PC-9 (cell line): Measurements from ENCODE around the gene DSC2. TPM values are rescaled to one million over a fixed set of nuclear protein-coding genes. Genes with fewer than 3 reads are reported as not detected.

ENCODE experiments used
- BruUV-seq: library from RNA; stranded (reverse); fragments of 400-500 nt; replicated peaks from 2 replicates; lab custom pipeline; 2021; lab: Mats Ljungman, UMichigan
- CTCF ChIA-PET: fragments of 300-600 bp; sonication (Branson Sonifier 250); formaldehyde crosslinking; loops from one replicate; lab custom pipeline; 2022; ENCODE audit warnings: antibody characterized with exemption; lab: Charles Lee
- POLR2A ChIA-PET: fragments of 300-600 bp; sonication (Branson Sonifier 250); formaldehyde crosslinking; loops from one replicate; lab custom pipeline; 2022; ENCODE audit warnings: antibody characterized with exemption; ENCODE audit not compliant: unreplicated experiment; lab: Charles Lee
- DNase-seq, 2 experiments: peaks; one replicate each; pipeline versions ENCODE4 v3.0.0 to v3.0.0-alpha.2; 2015 to 2022; ENCODE audit warnings: mixed read lengths in 1 of 2
- H2AFZ ChIP-seq: fragments of 200-600 bp; sonication (generic); 2 replicates; pipeline ENCODE4 v1.8.1; 2017; ENCODE audit warnings: antibody characterized with exemption
- H3F3A ChIP-seq: fragments of 200-600 bp; sonication (generic); 2 replicates; pipeline ENCODE4 v1.8.1; 2017; ENCODE audit warnings: antibody characterized with exemption, mild to moderate bottlenecking, low read depth; ENCODE audit not compliant: insufficient read depth
- H3K27ac ChIP-seq: fragments of 200-600 bp; sonication (generic); 2 replicates; pipeline ENCODE4 v1.6.1; 2016; ENCODE audit warnings: mixed run types
- H3K27me3 ChIP-seq: fragments of 200-600 bp; sonication (generic); 2 replicates; pipeline ENCODE4 v1.6.1; 2016; ENCODE audit warnings: low read depth, mixed run types; ENCODE audit not compliant: insufficient read depth
- H3K36me3 ChIP-seq: fragments of 200-600 bp; sonication (generic); 2 replicates; pipeline ENCODE4 v1.6.1; 2016; ENCODE audit warnings: low read depth, mixed run types
- H3K4me1 ChIP-seq: fragments of 200-600 bp; sonication (generic); replicated peaks from 2 replicates; pipeline ENCODE4 v1.6.1; 2016; ENCODE audit warnings: mixed run types; ENCODE audit not compliant: insufficient read depth
- H3K4me2 ChIP-seq: fragments of 200-600 bp; sonication (generic); 2 replicates; pipeline ENCODE4 v1.6.1; 2017; ENCODE audit warnings: mixed run types
- H3K4me3 ChIP-seq: fragments of 200-600 bp; sonication (generic); 2 replicates; pipeline ENCODE4 v1.6.1; 2016; ENCODE audit warnings: mixed run types
- H3K79me2 ChIP-seq: fragments of 200-600 bp; sonication (generic); 2 replicates; pipeline ENCODE4 v1.6.1; 2017; ENCODE audit warnings: low read depth, mixed run types
- H3K9me2 ChIP-seq: fragments of 200-600 bp; sonication (generic); 2 replicates; pipeline ENCODE4 v1.8.1; 2017; ENCODE audit warnings: mild to moderate bottlenecking; ENCODE audit not compliant: insufficient read depth
- H3K9me3 ChIP-seq: fragments of 200-600 bp; sonication (generic); 2 replicates; pipeline ENCODE4 v1.8.1; 2016; ENCODE audit warnings: low read depth; ENCODE audit not compliant: insufficient read depth
- H4K20me1 ChIP-seq: fragments of 200-600 bp; sonication (generic); 2 replicates; pipeline ENCODE4 v1.8.1; 2017; ENCODE audit not compliant: insufficient read depth
- CTCF ChIP-seq: fragments of 200-600 bp; sonication (generic); conservative IDR thresholded peaks from 2 replicates; pipeline ENCODE4 v1.6.1; 2017; ENCODE audit warnings: mixed run types, antibody characterized with exemption, mild to moderate bottlenecking, moderate library complexity
- EZH2 ChIP-seq: fragments of 200-600 bp; sonication (generic); IDR thresholded peaks from 2 replicates; pipeline ENCODE4 v1.8.0; 2017; ENCODE audit warnings: antibody characterized with exemption, low read depth
- intact Hi-C: fragments of 100-400 bp; cut with micrococcal nuclease; formaldehyde crosslinking; loops from one replicate; pipeline ENCODE4 v1.10.0; 2022; ENCODE audit not compliant: unreplicated experiment
- total RNA-seq: library from RNA; stranded (reverse); gene quantifications from 2 replicates; pipeline ENCODE4 v1.2.3, GENCODE V29; 2021

DSC2 gene
- total RNA-seq, 1 experiment from 2014 or later: 16.5 TPM

DNA sequence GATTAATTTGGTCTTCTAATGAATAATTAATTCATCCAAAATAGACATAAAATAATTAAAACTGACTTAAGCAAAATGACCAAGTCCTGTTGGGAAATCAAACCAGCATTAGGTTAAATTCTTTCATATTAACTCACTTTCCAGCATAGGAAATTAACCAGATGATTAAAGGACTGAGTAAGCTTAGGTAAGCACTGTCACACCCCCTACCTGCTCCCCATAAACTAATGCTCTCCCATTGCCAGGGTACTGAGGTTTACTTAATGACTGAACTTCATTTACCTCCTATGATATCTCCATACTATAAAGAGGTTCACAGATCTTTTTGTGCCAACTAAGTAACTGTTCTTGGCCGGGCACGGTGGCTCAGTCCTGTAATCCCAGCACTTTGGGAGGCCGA is 13.7 kb downstream of the DSC2 start:
- no peak overlapping the region for H3K4me3 ChIP-seq
- H3K9me2 ChIP-seq: no peaks in the 10 kb centered on the region
- H3F3A ChIP-seq: no peaks in the 10 kb centered on the region
- H3K36me3 ChIP-seq: no peaks in the 10 kb centered on the region; the same call in 1 of the 2 replicates
- H3K9me3 ChIP-seq: no peaks in the 10 kb centered on the region
- ChIA-PET POLR2A (no interaction called here), CTCF (no interaction called here)
- no peaks in the 10 kb centered on the region for H4K20me1 ChIP-seq
- DNase-seq: no peak
- TF ChIP-seq EZH2 (no peak), CTCF (no peak)
- intact Hi-C loops: no loop called here
- H3K27me3 ChIP-seq: no peaks in the 10 kb centered on the region
- no peak overlapping the region for H3K4me2 ChIP-seq
- no peaks in the 10 kb centered on the region for H3K79me2 ChIP-seq
- H2AFZ ChIP-seq: no peak overlapping the region
- no TSS peak for BruUV-seq
- H3K4me1 ChIP-seq: no peaks in the 10 kb centered on the region
- H3K27ac ChIP-seq: no peak overlapping the region

DNA sequence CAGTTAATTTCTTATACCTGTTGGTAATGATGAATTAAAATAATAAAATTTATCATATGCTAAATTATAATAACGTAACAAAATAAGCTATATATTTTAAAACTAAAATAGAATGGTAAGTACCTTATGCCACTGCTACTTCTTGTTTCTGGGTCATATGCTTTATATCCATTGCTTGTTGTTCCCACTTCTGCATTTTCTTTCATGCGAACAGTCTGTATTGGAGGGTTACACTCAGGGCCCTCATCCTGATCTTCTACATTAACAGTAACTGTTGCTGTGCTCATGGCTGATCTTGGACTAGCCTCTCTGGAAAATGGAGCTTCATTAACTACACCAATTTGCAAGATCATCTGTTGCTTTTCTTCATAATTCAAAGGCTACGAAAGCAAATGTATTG is 22.2 kb downstream of the DSC2 start:
- no peaks in the 10 kb centered on the region for H4K20me1 ChIP-seq
- no peak overlapping the region for H2AFZ ChIP-seq
- H3K9me2 ChIP-seq: no peaks in the 10 kb centered on the region
- H3K9me3 ChIP-seq: no peaks in the 10 kb centered on the region
- ChIA-PET POLR2A (no interaction called here), CTCF (no interaction called here)
- H3K36me3 ChIP-seq: no peaks in the 10 kb centered on the region; the same call in 1 of the 2 replicates
- no peak for TF ChIP-seq EZH2
- no peak for TF ChIP-seq CTCF
- H3F3A ChIP-seq: no peaks in the 10 kb centered on the region
- BruUV-seq: no TSS peak
- no peak for DNase-seq
- H3K27me3 ChIP-seq: no peaks in the 10 kb centered on the region
- no peak overlapping the region for H3K4me3 ChIP-seq
- intact Hi-C loops: loop anchor here (10.0 kb wide), 1 partner anchor 65 kb away; no protein-coding TSS in a partner anchor
- H3K4me1 ChIP-seq: no peaks in the 10 kb centered on the region
- no peak overlapping the region for H3K27ac ChIP-seq
- no peaks in the 10 kb centered on the region for H3K79me2 ChIP-seq
- no peak overlapping the region for H3K4me2 ChIP-seq

DNA sequence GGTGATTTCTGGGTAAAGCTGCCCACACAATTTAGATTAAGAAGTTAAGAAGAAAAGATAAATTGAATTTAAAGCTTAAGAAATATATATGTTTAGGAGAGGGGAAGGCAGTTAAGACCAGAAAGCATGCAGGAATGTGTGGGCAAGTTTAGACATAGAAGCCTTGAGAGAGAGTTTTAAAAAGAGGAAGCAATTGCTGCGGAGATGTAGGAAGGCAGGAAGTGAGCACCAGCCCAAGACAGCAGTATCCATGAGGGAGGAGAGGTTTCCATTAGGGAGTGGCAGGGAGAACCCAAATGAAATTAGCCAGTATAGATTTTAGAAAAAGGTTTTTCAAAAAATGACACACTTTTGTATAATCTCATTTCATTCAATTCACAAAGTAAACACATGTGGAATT is 24.3 kb downstream of the DSC2 start:
- no peak overlapping the region for H3K4me3 ChIP-seq
- H3K4me2 ChIP-seq: no peak overlapping the region
- H3K27ac ChIP-seq: no peak overlapping the region
- no peaks in the 10 kb centered on the region for H3K27me3 ChIP-seq
- no peaks in the 10 kb centered on the region for H3F3A ChIP-seq
- no peaks in the 10 kb centered on the region for H3K9me3 ChIP-seq
- no peaks in the 10 kb centered on the region for H3K4me1 ChIP-seq
- BruUV-seq: no TSS peak
- DNase-seq: no peak
- ChIA-PET CTCF (interaction anchor here (0.7 kb wide), 1 partner anchor 254 kb away, joined by 3 read pairs; no protein-coding TSS in a partner anchor), POLR2A (no interaction called here)
- H3K9me2 ChIP-seq: no peaks in the 10 kb centered on the region
- intact Hi-C loops: loop anchor here (10.0 kb wide), 1 partner anchor 63 kb away; no protein-coding TSS in a partner anchor
- no peaks in the 10 kb centered on the region for H3K36me3 ChIP-seq
- no peak overlapping the region for H2AFZ ChIP-seq
- H3K79me2 ChIP-seq: no peaks in the 10 kb centered on the region
- H4K20me1 ChIP-seq: no peaks in the 10 kb centered on the region
- no peak for TF ChIP-seq CTCF
